Mucosa of descending colon (tissue), 3 donors: ENCODE results near the gene SQOR. TPM values are rescaled to one million over a fixed set of nuclear protein-coding genes. Genes with fewer than 3 reads are reported as not detected.

ENCODE experiments used
- ATAC-seq: fragments of 200-7000 bp; cut with Tn5 transposase; one replicate; pipeline ENCODE4 v1.9.1; 2020; ENCODE audit warnings: mild to moderate bottlenecking, moderate library complexity
- DNase-seq, 3 donors: peaks; one replicate each; pipeline ENCODE4 v3.0.0-alpha.2; 2020
- H3K36me3 ChIP-seq: fragments of 200-600 bp; one replicate; pipeline ENCODE4 v1.8.0; 2021; ENCODE audit warnings: low read depth, mild to moderate bottlenecking
- H3K4me1 ChIP-seq: fragments of 200-600 bp; one replicate; pipeline ENCODE4 v1.8.0; 2021; ENCODE audit warnings: low read depth, mild to moderate bottlenecking
- H3K4me3 ChIP-seq: fragments of 200-600 bp; one replicate; pipeline ENCODE4 v1.8.0; 2021; ENCODE audit warnings: mild to moderate bottlenecking
- H3K9me3 ChIP-seq: fragments of 200-600 bp; one replicate; pipeline ENCODE4 v1.8.0; 2021; ENCODE audit warnings: mild to moderate bottlenecking
- CTCF ChIP-seq: fragments of 200-600 bp; IDR thresholded peaks from one replicate; pipeline ENCODE4 v1.8.0; 2022; ENCODE audit warnings: antibody characterized with exemption, mild to moderate bottlenecking
- intact Hi-C, 2 donors: fragments of 100-400 bp; cut with DNase I in 1 of 2; cut with micrococcal nuclease in 1 of 2; formaldehyde crosslinking; loops; one replicate each; pipeline versions ENCODE4 v1.11.0 to v1.11.1; 2022; cut with DNase I, micrococcal nuclease
- total RNA-seq, 3 donors: library from RNA; stranded (reverse); fragmentation: NEBNext Ultra II Directional in 2 of 3; extraction: Animal tissue kit (Norgen Biotek cat#: 25700) in 2 of 3; gene quantifications; one replicate each; pipeline versions ENCODE4 v1.2.1 to v1.2.4, GENCODE V29; 2021 to 2023
- donor health status: DM: no; HTN: no; CAD: no; lungs with moderate emphysema.
- donor health status: DM: no; HTN: no; CAD: no.
- donor health status: DM: no; HTN: yes; CAD: no.

The SQOR gene
- total RNA-seq, 3 donors from 2014 or later, result 197 to 409 (median 403) TPM

- Histone ChIP-seq H3K36me3 (no peaks in the 10 kb centered on the region), H3K4me3 (no peak overlapping the region), H3K9me3 (no peaks in the 10 kb centered on the region), H3K4me1 (no peaks in the 10 kb centered on the region)
- intact Hi-C loops, result no loop called here
- ATAC-seq (no peak), DNase-seq (no peak)
- no peak for TF ChIP-seq CTCF
Observed at GRCh38 chr15:45603881-45604280, 30.9 kb upstream of the SQOR start.

GRCh38 chr15:45604326-45604725 lies 30.5 kb upstream of the SQOR start:
- ATAC-seq, result no peak
- Histone ChIP-seq H3K4me3 (no peak overlapping the region), H3K4me1 (no peaks in the 10 kb centered on the region), H3K36me3 (no peaks in the 10 kb centered on the region), H3K9me3 (no peaks in the 10 kb centered on the region)
- TF ChIP-seq CTCF, result no peak
- intact Hi-C loops, result no loop called here
- DNase-seq, result no peak

GRCh38 chr15:45606413-45606812 lies 28.4 kb upstream of the SQOR start:
- intact Hi-C loops, result no loop called here
- no peak for TF ChIP-seq CTCF
- H3K36me3 ChIP-seq, result no peaks in the 10 kb centered on the region
- DNase-seq, result no peak
- no peaks in the 10 kb centered on the region for H3K4me1 ChIP-seq
- no peak for ATAC-seq
- H3K9me3 ChIP-seq, result no peaks in the 10 kb centered on the region
- no peak overlapping the region for H3K4me3 ChIP-seq

- intact Hi-C loops, result no loop called here
- no peak for TF ChIP-seq CTCF
- no peak for ATAC-seq
Observed at GRCh38 chr15:45606841-45607240, 28.0 kb upstream of the SQOR start.

GRCh38 chr15:45611305-45611704 lies 23.5 kb upstream of the SQOR start:
- Histone ChIP-seq H3K4me1 (no peaks in the 10 kb centered on the region), H3K9me3 (no peaks in the 10 kb centered on the region), H3K4me3 (no peak overlapping the region), H3K36me3 (no peaks in the 10 kb centered on the region)
- ATAC-seq, result no peak
- DNase-seq, result no peak
- TF ChIP-seq CTCF, result no peak
- intact Hi-C loops, result loop anchor here in 1 of 2 donors (5.0 kb wide), 1 partner anchor 154 kb away; no protein-coding TSS in a partner anchor

More at GRCh38 chr15:45606841-45607240, 28.0 kb upstream of the SQOR start:
- H3K36me3 ChIP-seq, result no peaks in the 10 kb centered on the region
- no peaks in the 10 kb centered on the region for H3K4me1 ChIP-seq
- no peak overlapping the region for H3K4me3 ChIP-seq
- DNase-seq, result no peak
- H3K9me3 ChIP-seq, result no peaks in the 10 kb centered on the region
